ENCODE results near the gene ANAPC7. TPM values are rescaled to one million over a fixed set of nuclear protein-coding genes. Genes with fewer than 3 reads are reported as not detected.
A peak's percentile ranks its signal among the peaks of the same experiment; 100 is the strongest.
"Not testable (repeated sequence)": the region's sequence is repeated elsewhere in the genome, so short reads cannot be mapped to it uniquely, and the experiment has no call there.

ANAPC7 gene
- total RNA-seq, 1 donor from 2014 or later = 98.9 TPM

DNA sequence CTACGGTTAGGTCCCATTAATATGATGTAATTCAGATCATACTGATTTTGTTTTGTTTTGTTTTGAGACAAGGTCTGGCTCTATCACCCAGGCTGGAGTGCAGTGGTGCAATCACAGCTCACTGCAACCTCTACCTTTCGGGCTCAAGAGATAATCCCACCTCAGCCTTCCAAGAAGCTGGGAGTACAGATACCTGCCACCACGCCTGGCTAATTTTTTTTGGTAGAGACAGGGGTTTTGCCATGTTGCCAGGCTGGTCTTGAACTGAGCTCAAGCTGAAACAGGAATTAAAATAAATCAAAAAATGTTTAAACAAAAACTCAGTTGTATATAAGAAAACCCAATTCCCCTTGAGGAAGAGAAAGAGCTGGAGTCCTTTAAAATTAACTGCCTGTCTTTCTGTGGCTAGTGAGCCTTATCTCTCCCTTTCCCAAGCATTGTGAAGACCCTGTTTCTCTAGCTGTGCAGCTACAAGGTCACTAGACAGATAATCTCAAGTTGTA, 17.7 kb upstream of the ANAPC7 start:
- Mint-ChIP-seq H3K4me1 (peaks cover 7% of the 10 kb centered on the region), H3K36me3 (ENCODE audit: low read depth) (no peaks in the 10 kb centered on the region), H3K27me3 (ENCODE audit: low read depth) (no peaks in the 10 kb centered on the region), H3K27ac (ENCODE audit: unreplicated experiment) (no peak overlapping the region), H3K4me3 (no peak overlapping the region), H3K9me3 (no peaks in the 10 kb centered on the region)
- TF ChIP-seq, protein P1, sequence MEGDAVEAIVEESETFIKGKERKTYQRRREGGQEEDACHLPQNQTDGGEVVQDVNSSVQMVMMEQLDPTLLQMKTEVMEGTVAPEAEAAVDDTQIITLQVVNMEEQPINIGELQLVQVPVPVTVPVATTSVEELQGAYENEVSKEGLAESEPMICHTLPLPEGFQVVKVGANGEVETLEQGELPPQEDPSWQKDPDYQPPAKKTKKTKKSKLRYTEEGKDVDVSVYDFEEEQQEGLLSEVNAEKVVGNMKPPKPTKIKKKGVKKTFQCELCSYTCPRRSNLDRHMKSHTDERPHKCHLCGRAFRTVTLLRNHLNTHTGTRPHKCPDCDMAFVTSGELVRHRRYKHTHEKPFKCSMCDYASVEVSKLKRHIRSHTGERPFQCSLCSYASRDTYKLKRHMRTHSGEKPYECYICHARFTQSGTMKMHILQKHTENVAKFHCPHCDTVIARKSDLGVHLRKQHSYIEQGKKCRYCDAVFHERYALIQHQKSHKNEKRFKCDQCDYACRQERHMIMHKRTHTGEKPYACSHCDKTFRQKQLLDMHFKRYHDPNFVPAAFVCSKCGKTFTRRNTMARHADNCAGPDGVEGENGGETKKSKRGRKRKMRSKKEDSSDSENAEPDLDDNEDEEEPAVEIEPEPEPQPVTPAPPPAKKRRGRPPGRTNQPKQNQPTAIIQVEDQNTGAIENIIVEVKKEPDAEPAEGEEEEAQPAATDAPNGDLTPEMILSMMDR (conservative IDR thresholded peaks at IDR 0.05) = no peak
- no peak for DNase-seq (ENCODE audit: low read depth, low spot score)

DNA sequence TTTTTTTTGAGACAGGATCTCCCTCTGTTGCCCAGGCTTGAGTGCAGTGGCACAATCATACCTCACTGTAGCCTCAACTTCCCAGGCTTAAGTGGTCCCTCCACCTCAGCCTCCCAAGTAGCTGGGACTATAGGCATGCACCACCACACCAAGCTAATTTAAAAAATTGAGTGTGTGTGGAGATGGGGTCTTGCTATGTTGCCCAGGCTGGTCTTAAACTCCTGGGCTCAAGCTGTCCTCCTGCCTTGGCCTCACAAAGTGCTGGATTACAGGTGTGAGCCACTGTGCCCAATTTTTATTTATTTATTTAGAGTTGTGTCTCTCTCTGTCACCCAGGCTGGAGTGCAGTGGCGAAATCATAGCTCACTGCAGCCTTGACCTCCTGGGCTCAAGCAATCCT, 17.1 kb upstream of the ANAPC7 start:
- not testable (repeated sequence) for DNase-seq (ENCODE audit: low read depth, low spot score); H3K9me3 Mint-ChIP-seq; H3K4me1 Mint-ChIP-seq; H3K4me3 Mint-ChIP-seq; H3K27ac Mint-ChIP-seq (ENCODE audit: unreplicated experiment); H3K36me3 Mint-ChIP-seq (ENCODE audit: low read depth); H3K27me3 Mint-ChIP-seq (ENCODE audit: low read depth)

DNA sequence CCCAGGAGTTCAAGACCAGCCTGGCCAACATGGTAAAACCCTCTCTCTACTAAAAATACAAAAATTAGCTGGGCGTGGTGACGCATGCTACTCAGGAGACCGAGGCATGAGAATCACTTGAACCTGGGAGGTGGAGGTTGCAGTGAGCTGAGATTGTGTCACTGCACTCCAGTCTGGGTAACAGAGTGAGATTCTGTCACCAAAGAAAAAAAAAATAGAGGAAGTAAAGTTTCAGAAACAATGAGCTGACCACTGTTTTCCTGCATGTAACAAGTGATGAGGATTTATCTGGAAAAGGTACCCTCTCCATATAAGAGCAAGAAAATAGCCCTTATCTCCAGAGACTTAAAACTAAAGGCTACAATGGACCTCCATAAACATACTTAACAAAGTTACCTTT, 13.6 kb upstream of the ANAPC7 start:
- not testable (repeated sequence) for H3K4me1 Mint-ChIP-seq; H3K27me3 Mint-ChIP-seq (ENCODE audit: low read depth); H3K27ac Mint-ChIP-seq (ENCODE audit: unreplicated experiment); H3K4me3 Mint-ChIP-seq; H3K9me3 Mint-ChIP-seq; DNase-seq (ENCODE audit: low read depth, low spot score); H3K36me3 Mint-ChIP-seq (ENCODE audit: low read depth)

DNA sequence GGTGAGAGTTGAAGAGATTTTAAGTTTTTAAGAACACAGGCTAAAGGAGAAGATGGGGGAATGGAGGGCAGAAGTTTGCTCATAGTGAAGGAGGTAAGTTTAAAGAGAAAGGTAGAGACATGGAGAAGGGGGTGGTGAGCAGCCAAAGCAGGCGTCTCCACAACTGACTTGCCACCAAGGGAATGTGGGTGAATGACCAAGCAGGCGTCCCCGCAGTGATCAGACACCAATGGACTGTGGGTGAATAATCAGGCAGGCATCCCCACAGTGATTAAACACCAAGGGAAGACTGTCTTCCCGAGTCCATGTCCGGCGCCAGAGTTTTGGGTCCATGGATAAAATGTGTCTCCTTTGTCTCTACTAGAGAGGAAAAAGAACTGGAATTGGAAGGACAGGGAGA, 6.6 kb upstream of the ANAPC7 start:
- H3K27me3 Mint-ChIP-seq (ENCODE audit: low read depth); H3K36me3 Mint-ChIP-seq (ENCODE audit: low read depth); H3K9me3 Mint-ChIP-seq; H3K27ac Mint-ChIP-seq (ENCODE audit: unreplicated experiment); H3K4me1 Mint-ChIP-seq; DNase-seq (ENCODE audit: low read depth, low spot score); H3K4me3 Mint-ChIP-seq: not testable (repeated sequence)

DNA sequence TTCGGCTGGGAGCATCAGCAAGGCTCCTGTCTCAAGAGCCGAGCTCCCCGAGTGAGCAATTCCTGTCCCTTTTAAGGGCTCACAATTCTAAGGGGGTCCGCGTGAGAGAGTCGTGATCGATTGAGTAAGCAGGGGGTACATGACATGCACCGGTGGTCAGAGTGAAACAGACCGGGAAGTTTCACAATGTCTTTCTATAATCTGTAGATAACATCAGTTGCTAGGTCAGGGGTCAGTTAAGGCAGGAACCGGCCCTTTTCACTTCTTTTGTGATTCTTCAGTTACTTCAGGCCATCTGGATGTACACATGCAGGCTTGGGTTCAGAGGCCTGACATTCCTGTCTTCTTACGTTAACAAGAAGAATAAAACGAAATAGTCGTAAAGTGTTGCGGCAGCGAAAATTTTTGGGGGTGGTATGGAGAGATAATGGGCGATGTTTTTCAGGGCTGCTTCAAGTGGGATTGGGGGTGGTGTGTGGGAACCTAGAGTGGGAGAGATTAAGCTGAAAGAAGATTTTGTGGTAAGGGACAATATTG, 1.7 kb upstream of the ANAPC7 start:
- H3K27ac Mint-ChIP-seq (ENCODE audit: unreplicated experiment); DNase-seq (ENCODE audit: low read depth, low spot score); H3K4me3 Mint-ChIP-seq; H3K9me3 Mint-ChIP-seq; H3K27me3 Mint-ChIP-seq (ENCODE audit: low read depth): not testable (repeated sequence)
- H3K4me1 Mint-ChIP-seq = peaks cover 23% of the 10 kb centered on the region
- peaks cover 13% of the 10 kb centered on the region for H3K36me3 Mint-ChIP-seq (ENCODE audit: low read depth)

DNA sequence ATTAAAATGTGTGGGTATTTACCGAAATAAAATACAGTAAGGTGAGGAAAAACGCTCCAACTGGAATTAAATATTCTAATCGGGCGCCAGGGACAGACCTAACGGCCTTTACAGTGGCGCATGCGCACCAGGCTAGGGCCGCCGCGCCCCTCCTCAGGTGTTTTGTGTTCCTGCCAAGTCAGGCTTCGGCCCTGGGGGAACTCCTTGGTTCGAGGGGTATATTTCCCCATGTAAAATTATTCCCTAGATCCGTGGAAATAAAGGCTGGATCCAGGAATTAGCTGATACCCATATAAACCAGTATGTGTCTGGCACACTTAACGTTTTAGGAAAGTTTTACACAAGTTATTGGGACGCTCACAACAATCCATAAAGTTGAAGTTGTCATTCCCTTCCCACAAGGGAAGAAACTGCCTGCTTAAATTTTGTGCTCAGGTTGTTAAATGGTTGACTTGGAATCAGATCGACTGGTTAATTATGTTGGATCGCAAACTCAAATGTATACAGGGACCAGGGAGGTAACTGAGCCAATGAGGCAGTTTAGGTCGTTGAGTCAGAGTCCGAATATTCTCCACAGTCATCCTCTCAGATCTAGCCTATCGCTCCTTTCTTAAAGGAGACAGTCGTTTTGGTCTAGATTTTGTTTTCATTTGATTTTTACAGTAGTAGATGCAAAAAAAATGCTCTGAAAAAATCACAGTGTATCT, 621 bp upstream of the ANAPC7 start:
- TF ChIP-seq, protein P1 (conservative IDR thresholded peaks at IDR 0.05) = no peak
- Mint-ChIP-seq H3K27ac (ENCODE audit: unreplicated experiment) (peak overlapping the region; percentile 100), H3K27me3 (ENCODE audit: low read depth) (no peaks in the 10 kb centered on the region), H3K4me1 (peaks cover 26% of the 10 kb centered on the region), H3K4me3 (peak overlapping the region; percentile 100), H3K36me3 (ENCODE audit: low read depth) (peaks cover 15% of the 10 kb centered on the region), H3K9me3 (no peaks in the 10 kb centered on the region)
- DNase-seq (ENCODE audit: low read depth, low spot score) = peak; percentile 67

DNA sequence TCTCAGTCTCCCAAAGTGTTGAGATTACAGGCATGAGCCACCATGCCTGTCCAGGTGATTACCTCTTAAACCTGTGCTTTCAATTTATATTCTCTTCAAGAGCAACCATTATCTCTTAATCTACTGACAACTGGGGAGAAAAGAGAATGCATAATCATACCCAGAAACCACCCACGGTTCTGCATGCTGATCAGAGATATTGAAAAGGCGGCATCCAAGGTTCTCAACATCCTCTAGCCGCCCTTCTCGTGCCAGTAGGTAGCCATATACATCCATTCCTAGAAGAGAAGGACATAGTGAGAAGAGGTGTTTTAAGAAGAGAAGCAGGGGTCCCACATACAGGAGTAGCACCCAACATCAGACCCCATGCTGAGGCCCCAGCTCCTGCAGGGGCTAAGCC, 20.8 kb downstream of the ANAPC7 start:
- H3K36me3 Mint-ChIP-seq (ENCODE audit: low read depth) = peaks cover 25% of the 10 kb centered on the region
- no peak overlapping the region for H3K4me3 Mint-ChIP-seq
- TF ChIP-seq, protein P1 (conservative IDR thresholded peaks at IDR 0.05) = no peak

More for the DNA sequence above, 20.8 kb downstream of the ANAPC7 start:
- Mint-ChIP-seq H3K27me3 (ENCODE audit: low read depth) (no peaks in the 10 kb centered on the region), H3K9me3 (no peaks in the 10 kb centered on the region), H3K4me1 (no peaks in the 10 kb centered on the region), H3K27ac (ENCODE audit: unreplicated experiment) (no peak overlapping the region)
- DNase-seq (ENCODE audit: low read depth, low spot score) = no peak

Measured in neural crest cell (in vitro differentiated cells).